ENCODE measurements around the gene KCND2. TPM values are rescaled to one million over a fixed set of nuclear protein-coding genes. Genes with fewer than 3 reads are reported as not detected.

The KCND2 gene
- total and polyA plus RNA-seq, 2 of the 8 experiments (the other 6 are each of a cell fraction or from before 2014, with no cell fraction given): 4.6 to 7.7 TPM

DNA sequence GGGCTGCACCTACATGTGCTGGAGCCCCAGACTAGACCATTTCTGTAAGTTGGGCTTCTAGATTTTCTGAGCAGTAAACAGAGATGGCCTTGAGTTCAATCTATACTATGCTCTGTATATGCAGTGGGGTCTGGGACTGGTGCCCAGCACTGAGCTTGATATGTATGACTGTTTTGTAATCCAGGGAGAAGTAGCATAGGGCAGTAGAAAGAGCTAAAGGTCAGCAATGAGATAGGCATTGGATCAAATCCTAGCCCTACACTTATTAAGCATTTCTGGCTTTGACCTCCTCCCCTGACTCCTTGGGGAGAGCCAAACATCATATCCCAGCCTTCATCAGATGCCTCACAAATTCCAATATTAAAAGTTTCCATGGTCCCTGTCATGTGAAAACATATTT, 330.4 kb downstream of the KCND2 start (continued):
- no peak for TF ChIP-seq KDM4A (IDR thresholded peaks at IDR 0.05; ENCODE audit: low read depth, low read length, severe bottlenecking)
- no peak for TF ChIP-seq POU5F1 (IDR thresholded peaks at IDR 0.05; ENCODE audit: low read depth, low read length)
